Fibroblast of upper back skin (primary cell): Measurements from ENCODE around the gene TBL1Y.

Source experiments
- DNase-seq: peaks from one replicate; pipeline ENCODE4 v3.0.0-alpha.2; 2013

Gene TBL1Y

DNA sequence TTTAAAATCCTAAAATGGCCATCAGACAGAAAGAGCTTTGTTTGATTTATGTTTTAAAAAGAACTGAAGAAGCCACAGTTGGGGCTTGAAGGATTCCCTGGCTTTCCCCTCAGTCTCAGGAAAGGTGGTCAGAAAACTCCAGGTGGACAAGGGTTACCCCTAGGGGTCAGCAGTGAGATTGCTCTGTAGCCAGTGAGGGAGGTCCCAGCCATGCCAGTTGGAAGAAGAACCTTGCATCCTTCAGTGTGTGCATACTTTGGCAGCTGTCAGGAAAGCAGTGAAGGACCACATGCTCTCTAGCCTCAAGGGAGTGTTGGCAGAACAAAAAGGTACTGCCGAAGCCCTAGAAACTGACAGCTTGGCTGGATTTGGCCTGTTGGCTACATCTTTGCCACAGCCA, 182.3 kb downstream of the TBL1Y start:
- no peak for DNase-seq

DNA sequence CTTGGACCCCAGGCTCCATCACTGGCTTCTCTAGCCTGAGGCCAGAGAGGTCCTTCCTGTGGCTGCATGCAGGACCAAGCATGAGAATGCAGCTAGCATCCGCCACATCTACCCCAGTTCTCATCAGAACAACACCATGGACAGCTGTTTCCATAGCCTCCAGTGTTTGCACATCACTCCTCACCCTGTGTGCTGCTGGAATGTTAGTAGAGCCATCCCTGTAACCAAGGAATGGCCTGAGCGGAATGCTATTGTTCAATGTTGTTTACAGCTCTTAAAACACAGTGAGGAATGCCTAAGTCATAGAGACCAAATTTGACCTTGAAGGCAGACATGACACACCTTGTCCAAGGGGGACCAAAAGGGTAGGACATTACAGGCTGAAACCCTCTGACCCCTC, 183.9 kb downstream of the TBL1Y start:
- no peak for DNase-seq

DNA sequence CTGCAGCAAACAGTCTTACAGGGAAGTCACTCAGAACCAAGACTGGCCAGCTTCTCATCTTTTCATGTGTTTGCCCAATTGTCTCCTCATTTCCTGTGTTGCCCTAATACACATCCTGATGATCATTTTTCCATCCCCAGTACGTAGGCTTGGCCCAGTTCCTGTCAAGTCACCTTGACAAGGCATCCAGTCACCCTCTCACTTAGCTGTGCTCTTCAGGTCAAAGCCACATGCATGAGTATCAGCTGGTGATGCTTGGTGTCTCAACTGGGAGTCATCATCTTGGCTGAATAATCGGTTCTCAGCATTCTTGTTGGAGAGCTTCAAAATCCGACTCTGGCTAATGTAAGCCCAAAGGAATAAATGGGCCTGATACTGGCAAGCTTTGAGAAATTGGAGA, 186.5 kb downstream of the TBL1Y start:
- no peak for DNase-seq

DNA sequence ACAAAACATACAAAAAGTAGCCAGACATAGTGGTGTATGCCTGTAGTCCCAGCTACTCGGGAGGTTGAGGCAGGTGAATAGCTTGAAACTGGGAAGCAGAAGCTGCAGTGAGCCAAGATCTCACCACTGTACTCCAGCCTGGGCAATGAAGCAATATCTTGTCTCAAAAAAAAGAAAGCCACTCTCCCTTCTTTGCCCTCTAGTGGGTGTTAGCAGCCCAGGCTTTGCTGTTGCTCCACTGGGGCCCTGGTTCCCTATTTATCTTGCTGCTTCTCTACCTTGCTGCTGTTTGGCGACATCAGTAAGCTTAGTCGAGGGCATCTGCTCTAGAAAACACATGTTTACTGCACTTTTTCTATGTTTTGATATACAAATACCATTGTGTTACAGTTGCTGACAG, 189.2 kb downstream of the TBL1Y start:
- no peak for DNase-seq

DNA sequence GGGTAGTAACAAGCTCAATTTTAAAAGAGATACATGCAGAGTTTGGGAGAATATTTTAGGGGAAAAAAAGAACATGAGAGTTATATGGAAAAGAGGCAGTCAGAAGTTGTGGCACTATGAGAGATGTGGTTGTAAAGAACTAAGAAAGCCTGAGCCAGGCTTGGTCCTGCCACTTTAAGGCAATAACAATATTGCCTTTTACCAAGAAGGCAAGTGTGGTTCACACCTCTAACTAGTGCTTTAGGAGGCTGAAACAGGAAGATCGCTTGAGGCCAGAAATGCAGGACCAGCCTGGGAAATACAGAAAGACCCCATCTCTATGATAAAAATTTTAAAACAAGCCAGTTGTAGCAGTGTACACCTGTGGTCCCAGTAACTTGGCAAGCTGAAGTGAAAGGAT, 192.2 kb downstream of the TBL1Y start:
- DNase-seq, result no peak

DNA sequence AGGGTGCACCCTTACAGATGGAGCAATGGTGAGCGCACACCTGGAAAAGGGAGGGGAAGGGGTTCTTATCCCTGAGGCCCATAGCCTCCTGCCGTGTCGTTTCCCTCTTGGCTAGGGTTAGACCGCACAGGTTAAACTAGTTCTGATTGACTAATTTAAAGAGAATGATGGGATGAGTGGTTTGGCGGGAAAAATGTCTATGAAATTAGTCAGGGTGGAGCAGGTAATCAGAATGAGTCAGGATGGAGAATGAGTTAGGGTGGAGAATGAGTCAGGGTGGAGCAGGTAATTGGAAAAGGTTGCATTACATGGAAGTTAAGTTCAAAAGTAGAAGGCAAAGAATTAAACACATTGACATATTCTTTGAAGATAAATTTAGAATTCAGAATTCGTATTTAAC, 196.7 kb downstream of the TBL1Y start:
- no peak for DNase-seq

DNA sequence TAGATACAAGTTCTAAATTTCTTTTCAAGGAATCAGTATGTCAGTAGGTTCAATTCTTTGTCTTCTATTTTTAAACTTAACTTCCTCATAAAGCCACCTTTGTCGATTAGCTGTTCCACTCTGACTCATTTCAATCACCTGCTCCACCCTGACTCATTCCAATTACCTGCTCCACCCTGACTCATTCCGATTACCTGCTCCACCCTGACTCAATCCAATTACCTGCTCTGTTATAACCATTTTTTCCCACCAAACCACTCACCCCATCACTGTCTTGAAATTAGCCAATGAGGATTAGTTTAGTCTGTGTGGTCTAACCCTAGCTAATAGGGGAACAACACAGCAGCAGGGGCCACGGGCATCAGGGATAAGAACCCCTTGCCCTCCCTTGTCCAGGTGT, 199.6 kb downstream of the TBL1Y start:
- DNase-seq, result no peak

DNA sequence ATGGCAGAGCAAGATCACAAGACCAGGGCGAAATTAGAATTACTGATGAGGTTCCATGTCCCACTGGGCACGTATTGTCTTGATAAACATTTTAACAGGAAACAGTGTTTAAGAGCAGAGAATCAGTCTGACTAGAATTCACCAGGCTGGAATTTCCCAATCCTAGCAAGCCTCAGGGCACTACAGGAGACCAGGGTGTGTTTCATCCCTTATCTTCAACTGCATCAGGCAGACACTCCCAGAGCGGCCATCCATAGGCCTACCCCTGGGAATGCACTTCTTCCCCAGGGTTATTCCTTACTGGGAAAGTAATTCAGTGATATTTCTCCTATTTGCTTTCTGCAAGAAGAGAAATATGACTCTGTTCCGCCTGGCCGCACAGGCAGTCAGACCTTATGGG, 205.4 kb downstream of the TBL1Y start:
- DNase-seq, result no peak

DNA sequence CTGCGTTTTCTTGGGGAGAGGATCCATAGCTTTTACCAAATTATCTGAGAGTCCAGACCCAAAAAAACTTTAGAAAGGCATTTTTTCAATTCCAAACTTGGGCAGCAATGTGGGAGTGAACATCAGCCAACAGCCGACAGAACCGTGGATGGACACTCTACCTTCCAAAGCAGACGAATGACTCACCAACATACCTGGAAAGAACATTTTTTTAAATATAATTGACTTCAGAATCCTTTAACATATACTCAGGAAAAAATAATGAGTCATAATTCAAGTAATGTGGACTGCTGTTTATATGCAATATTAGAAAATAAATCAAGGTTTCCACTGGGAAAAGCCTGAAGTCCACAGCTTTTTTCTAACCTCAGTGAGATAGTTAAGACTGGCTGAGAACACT, 211.7 kb downstream of the TBL1Y start:
- DNase-seq, result no peak

DNA sequence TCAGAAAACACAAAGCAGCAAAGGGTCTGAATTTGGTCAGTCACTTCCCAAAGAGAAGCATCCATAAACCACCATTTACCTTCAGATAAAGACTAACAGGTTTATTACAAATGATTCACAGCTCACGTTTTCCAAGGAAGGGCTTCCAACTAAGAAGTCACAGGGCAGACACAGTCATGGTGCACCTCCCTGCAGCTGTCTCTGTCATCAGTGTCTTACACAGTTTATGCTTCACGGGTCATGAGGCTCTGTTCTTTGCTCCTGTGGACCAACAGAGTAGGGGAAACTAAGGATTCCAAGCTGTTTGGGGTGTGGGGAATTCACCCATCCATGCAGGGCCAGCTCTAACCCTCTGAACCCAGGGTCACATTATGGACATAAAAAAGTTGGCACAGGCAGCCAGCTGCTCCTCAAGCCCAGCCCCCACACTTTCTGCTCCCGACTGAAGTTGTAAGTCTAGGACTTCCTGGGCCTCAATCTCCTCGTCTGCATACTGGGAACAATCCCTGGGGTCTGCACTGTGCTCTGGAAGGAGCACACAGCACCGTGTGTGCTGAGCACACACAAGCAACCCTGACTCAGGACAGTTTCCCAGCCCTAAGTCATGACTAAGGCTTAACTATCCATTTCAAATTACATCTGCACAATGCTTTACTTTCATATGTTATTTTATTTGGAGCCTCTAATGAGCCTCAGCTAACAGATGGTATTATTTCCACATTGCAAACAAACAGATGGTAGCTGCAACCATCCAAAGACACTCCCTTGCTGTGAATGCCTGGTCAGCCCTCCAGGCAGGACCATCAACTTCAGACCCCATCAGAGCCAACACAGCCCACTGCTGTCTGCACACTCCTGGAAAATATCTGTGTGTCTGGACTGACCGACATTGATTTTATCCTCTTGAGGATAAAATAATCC, 214.9 kb downstream of the TBL1Y start:
- DNase-seq, result no peak

DNA sequence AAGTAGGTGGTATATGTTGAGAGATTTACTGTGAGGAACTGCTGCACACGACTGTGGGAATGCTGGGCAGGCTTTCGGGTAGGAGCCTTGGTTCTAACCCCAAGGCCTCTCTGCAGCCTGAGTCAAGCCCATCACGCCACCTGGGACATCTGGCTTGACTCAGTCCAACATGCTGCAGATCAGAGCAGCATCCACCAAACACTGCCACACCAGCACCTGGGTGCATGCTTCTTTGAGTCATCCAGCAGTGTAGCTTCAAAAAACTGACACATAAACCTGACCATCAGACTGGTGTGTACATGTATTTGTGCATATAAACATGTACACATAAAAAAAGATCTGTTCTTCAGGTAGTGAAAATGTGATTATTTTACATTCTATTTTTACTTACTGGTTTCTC, 217.7 kb downstream of the TBL1Y start:
- DNase-seq, result no peak
